GM21367 (cell line): Measurements from ENCODE around the gene DDX39A.

Source experiments
- ATAC-seq: cut with Tn5 transposase; IDR thresholded peaks from one replicate; pipeline ENCODE4 v1.9.1; 2021; ENCODE audit not compliant: unreplicated experiment

Gene DDX39A

DNA sequence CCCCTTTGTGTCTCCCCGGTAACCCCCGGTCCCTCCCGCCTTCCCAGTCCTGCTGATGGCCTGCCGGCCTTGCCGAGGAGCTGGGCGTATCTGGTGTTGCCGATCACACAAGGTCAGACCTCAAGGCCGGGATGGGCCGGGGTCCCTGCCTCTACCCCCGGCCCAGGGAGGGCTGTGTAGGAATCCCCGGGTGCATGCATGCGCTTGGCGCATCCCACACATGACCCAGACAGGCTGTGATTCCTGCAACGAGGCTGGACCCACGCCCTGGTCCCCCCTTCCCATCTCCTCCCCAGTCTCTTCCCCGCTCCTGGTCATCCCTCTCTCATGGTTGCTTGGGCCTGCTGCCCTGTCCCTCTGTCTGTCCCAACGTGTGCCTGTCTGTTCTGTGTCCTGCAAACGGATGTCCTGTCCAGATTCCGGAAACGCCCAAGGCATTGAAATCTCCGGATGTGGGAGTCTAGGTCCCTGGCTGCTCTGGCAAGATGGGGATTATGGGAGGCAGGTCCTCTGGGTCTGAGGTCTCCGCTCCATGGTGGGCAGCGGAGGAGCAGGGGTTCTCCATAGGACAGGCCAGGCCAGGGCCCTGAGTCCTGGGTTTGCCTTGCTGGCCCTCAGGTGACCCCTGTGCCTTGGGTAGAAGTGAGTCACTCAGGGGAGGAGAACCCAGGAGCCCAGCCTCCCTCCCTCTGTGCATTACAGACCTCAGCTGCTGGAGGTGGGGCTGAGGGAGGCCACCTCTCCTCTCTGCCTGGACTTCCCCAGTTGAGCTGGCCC is 15.6 kb upstream of the DDX39A start:
- no peak for ATAC-seq

DNA sequence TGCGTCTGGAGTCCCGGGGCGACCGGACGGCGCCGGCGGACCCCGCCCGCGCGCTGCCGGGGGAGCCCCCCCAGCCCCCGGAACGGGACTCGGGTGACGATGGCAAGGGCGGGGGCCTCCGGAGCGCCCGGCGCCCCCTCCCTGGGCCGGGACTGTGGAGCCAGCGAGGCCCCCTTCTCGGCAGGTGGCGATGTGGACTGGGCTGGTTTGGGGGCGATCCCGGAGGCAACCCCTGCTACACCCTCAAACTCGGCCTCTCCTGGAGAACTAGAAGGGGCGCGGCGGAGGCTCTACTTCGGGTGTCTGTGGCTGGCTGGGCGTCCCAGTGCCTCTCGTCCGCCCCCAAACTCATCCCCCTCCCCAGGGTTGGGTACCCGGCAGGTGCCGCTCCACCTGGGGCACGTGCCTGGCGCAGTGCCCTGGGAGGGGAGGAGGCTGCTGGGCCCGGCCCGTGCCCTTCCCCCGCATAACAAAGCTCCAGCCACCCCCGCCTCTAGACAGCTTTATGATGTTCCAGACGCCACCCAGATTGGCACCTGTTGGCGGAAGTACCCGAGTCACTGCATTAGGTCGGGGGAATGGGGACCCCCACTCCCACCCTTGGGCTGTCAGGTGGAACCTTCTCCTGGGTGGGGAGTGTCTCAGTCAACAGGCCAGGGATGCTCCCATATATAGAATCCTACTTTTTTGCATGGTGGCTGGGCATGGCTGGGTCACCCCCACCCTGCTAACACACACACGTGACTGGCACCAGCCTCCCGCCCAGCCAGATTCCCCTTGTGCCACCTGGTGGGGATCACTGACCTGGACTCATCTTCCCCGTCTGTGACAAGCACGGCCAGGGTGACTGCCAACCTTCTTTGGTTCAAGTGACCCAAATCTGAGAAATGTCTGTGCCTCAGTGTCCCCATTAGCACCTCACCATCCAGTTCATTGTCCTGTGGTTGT is 14.7 kb upstream of the DDX39A start:
- no peak for ATAC-seq

DNA sequence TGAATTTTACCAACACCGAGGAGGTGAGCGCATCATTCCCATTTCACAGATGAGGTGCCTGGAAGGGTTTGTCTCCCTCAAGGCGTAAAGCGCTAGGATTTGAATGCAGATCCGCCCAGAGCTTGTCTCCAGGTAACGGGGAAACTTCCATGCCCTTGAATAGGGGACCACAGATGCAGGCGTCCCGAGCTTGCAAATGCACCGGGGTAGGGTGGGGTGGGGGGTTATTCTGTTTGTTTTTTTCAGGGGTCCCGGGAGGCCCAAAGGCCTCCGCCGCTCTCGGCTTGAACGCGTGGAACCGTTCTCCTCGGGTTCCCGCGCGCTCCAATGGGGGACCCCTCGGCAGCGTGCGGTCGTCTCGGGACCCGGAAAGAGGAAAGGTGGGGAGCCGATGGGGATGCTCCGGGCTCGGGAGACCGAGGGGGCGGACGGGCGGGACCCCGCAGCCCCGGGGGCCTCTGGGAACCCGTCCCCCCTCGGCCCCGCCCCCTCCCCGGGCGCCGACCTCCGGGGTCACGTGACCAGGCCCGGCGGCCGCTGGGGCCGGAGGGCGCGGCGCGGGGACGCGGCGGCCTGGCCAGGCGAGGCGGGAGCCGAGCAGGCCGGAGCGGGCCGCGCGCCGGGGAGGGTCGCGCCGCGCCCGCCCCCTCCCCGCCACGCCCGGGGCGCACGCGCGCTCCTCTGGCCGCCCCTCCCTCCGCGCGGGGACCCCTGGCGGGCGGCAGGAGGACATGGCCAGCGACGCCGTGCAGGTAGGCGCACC is 13.8 kb upstream of the DDX39A start, which contains the start of gene PKN1:
Gene PKN1 (plus strand): TSS at position 516 of the 763 bp plus-strand sequence. CDS start 216 bp downstream, at position 732.
- no peak for ATAC-seq

DNA sequence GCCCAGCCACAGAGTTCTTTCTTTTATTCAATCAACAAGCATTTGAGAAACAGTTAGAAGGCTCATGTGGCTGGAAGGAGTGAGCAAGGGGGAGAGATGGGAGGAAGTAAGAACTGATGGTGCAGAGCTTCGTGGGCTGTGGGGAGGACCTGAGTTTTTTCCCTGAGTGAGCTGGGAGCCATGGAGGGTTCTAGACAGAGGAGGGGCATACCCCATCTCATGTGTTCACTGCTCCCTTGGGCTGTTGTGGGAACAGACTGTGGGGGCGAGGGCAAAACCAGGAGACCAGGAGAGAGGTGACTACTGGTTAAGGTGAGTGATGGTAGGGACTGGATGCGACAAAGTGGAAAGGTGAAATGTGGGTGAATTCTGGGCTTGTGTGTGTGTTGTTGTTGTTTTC is 11.6 kb upstream of the DDX39A start:
- no peak for ATAC-seq

DNA sequence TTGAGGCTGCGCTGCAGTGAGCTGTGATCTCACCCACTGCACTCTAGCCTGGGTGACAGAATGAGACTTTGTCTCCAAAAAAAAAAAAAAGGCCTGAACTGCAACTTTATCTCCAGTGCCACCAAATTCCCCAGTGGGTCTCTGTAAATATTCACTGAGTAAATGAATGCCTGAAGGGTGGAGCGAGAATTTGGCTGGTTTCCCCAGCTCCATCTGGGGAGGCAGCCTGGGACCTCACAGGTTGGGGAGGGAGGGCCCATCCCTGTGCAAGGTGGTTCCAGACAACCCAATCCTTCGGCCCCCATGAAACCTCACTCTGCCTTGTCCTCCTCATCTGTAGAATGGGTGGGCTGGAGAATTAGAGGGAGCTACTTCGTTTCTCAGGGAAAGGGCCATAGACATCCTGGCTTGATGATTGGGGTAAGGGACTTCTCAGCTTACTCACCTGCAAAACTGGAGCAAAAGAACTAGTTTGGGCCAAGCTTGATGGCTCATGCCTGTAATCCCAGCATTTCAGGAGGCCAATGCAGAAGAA is 9.8 kb upstream of the DDX39A start:
- ATAC-seq: no peak

DNA sequence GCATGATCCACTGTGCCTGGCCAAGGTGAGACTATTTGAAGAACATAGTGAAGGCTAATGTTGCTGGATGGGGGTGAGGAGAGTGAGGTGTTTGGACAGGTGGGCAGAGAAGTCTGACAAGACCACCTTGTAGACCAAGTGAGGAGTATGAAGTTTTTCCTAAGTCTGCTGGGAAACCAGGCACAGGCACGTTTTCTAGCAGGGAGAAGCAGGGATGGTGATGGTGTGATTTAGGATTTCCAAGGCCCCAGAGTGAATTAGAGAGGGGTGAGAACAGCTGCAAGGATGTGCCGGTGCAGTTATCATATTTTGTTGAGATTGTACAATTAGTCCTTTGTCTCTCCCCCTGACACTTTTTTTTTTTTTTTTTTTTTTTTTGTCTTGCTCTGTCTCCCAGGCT is 8.3 kb upstream of the DDX39A start:
- ATAC-seq: no peak

DNA sequence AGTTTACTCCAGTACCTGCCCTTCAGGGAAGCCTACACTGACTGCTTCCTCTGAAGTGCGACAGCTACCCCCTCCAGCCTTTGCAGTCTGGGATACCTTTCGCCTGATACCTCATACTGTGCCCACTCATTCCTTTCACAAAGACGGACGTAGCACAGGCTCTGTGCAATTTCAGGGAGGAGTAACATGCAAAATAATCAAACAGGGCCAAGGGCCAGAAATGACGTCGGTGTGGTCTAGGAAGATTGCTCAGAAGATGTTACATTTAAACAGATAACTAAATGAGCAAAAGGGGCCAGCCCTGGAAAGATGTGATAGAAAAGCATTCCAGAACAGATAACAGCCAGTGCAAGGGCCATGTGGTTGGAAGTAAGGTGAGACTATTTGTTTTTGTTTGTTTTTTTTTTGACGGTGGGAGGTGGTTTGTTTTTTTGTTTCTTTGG is 6.6 kb upstream of the DDX39A start:
- no peak for ATAC-seq

DNA sequence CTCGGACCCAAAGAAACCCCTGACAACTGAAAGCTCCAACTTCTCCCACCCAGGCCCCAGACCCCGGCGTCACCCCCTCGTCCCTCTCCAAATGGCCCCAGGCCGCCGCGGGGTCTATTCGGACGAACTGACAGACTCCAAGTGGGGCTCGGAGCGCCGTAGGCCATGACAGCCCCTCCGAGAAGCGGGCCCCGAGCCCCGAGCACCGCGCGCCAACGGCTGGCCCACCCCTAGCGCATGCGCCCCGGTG is 360 bp downstream of the DDX39A start:
- ATAC-seq: peak; percentile 37

DNA sequence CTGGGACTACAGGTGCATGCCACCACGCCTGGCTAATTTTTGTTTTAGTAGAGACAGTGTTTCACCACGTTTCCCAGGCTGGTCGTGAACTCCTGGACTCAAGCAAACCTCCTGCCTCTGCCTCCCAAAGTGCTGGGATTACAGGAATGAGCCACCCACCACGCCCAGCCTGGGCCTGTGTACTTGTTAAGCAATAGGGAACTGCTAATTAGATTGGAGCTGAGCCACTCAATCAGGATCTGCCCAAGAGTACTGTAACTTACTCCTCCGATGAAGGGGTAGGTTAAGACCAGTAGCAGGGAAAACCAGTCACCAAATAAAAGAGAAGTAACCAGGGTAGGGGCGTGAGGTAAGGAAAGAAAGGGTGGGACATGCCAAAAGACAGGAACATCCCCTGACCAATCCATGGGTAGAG is 2.3 kb downstream of the DDX39A start:
- ATAC-seq: no peak

DNA sequence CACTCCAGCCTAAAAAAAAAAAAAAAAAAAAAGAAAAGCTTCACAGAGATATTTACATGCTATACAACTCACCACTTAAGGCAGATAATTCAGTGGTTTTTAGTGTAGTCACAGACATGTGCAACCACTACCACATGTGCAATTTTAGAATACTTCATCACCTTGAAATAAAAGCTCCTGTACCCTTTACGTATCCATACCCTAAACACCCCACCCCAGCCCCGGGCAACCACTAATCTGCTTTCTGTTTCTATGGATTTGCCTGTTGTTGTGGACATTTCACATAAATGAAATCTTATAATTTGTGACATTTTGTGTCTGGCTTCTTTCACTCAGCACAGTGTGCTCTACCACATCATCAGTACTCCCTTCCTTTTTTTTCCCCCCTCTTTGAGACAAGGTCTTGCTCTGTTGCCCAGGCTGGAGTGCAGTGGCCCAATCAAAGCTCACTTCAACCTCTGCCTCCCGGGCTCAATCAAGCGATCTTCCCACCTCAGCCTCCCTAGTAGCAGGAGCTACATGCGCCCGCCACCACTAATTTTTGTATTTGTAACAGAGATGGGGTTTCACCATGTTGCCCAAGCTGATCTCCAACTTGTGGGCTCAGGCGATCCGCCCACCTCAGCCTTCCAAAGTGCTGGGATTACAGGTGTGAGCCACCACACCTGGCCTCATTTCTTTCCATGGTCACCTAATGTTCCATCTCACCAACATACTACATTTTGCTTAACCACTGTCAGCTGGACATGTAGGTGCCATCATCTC is 4.0 kb downstream of the DDX39A start:
- no peak for ATAC-seq

DNA sequence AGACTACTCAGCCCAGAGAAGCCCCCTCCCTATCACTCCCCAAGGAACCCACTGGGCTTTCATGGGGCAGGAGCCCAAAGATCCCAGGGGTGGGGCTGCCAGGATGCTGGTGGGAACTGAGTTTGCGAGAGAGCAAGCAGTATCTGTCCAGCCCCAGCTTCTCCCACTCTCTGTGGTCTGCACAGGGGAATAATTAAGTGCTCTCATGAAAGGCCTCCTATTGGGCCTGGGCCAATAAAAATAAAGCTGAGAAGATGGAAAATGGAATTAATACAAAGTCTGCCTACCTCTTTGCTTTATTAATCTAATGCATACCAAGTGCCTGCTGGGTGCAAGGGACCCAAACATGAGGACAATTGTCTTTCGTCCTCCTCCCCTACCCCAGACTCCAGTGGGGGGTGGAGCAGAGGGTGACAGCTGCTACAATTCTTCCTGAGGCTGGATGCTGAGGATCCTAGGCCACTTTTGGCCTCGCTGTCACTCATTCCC is 5.4 kb downstream of the DDX39A start:
- ATAC-seq: no peak

DNA sequence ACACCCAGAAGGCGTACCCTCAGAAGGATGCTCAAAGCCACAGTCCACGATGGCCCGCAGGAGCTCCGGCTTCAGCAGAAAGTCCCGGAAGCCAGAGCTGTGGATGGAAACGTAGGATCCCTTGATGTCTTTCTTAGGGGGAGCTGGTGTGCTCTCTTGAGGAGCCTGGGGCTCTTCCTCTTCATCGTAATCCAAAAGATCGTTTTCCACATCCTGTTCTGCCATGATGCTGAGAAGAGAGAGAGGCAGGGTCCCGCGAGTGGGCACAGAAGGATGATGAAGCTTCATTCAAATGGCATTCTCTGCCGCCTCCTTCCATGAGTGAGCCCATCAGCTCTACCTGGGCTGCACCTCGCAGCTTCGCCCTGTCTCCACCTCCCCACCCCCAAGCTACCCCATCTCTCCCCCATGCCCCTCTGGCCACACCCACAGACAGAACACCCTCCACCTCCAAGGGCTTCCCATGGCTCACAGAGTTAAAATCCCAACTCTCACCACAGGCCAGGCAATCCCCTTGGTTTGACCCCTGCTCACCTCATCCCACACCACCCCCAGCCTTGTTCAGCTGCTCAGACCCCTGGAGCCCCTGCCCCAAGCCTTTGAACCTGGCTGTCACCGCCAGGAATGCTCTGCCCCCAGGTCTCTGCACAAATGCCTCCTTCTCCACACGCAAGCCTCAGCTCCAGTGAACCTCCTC is 6.0 kb downstream of the DDX39A start:
- ATAC-seq: no peak

DNA sequence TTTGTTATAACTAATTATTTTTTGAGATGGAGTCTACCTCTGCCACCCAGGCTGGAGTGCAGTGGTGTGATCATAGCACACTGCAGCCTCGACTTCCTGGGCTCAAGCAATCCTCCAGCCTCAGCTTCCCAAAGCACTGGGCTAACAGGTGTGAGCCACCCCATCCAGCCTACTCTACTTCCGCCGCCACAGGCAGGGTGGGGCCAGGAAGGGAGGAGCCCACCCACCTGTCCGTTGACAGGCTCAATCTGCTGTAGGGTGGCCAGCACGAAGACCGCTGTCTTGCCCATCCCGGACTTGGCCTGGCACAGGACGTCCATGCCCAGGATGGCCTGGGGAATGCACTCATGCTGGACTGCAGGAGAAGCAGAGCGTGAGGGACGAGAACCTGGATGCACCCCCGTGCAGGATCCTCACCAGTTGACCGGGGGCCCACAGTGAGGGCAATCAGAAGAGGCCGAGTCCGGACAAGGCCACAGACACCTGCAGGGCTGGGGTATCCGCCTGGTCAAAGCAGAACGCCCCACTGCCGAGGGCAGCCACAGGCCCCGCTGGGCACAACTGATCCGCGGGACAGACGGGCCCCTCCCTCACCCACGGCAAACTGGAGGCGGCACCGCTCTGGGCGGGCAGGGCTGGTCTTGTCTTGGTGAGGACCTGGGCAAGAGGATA is 6.7 kb downstream of the DDX39A start:
- ATAC-seq: no peak

DNA sequence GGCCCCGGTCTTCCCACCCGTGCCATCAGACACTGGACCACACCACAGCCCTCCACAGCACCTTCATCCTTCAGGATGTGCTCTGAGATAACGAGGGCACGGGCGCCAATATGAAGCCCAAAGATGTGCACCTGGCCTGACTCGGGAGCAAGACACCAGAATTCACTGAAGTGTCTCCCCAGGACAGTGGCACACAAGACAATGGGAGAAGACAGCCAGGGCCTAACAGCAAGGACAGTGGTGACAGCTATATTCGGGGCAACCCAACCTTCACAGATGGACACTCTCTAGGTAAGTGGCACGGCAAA is 7.2 kb downstream of the DDX39A start:
- no peak for ATAC-seq

DNA sequence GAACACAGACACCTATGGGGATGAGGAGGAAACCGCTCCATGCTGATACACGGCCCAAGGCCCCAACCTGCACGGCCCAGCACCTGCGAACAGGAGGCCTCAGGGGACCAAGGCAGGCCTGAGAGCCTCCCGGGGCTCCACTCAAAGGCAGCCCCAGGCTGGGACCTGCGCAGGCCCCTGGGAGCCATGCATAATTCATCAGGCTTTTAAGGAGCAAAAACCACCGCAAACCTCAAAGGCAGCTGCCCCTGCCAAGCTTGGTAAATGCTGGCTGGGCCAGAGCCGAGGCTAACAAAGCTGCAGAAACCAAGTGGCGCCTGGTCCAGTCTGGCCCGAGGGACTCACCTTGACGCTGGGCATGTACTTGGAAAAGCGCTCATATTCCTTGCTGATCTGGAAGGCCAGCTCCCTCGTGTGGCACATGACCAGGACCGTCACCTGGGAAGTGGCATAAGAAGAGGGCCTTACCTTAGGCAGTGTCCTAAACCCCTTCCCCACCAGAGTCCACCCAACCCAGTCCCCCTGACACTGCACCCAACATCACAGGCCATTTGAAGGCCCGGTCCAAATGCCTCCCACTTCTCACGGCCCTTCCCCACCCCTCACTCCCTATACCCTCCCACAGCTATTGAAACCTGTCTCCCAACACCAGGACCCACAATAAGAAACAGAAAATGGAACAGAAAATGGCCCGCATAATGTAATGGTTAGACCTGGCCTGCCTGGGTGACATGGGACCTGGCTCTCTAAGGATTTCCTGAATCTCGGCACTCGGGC is 7.8 kb downstream of the DDX39A start:
- ATAC-seq: no peak

DNA sequence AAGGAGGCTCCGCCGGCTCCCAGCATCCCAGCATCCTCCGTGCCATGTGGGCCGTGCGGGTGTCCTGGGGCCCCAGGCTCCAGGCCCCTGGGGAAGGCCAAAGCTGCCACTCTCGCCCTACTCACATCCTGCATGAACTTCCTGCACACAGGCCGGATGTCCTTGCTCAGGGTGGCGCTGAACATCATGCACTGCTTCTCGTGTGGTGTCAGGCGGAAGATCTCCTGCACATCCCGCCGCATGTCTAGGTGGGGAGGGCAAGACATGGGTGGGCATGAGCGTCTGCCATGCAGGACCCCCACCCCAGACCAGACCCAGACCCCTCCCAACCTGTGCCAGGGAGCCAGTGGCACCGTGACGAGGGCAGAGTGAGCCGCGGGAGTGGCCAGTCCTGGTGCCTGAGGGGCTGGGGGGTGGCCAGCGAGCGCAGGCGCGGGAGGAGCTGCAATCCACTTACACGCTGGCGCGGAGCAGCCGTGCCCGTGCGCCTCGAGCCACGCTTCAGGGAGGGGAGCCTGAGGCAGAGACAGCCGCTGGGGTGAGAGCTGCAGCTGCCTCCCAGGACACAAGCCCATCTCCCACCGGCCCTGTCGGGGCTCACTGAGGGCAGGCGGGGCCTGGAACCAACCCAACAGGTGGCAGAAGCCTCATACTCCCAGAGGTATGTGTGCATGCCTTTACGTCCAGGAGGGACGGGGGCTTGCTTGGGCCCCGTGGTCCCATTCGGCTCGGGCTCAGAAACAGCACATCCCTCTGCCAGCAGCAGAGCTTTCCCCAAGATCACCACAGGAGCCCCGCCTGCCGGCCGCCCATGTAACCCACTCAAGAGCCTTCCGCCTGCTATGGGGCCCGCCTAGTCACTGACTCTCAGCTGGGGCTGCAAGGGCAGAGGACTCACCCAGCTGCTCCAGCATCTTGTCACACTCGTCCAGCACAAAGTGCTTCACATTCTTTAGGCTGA is 8.8 kb downstream of the DDX39A start:
- no peak for ATAC-seq
